HG02759 (cell line): Measurements from ENCODE around the gene CD53.

ENCODE experiments used
- ATAC-seq: cut with Tn5 transposase; IDR thresholded peaks from one replicate; pipeline ENCODE4 v1.9.1; 2021; ENCODE audit warnings: mild to moderate bottlenecking, moderate library complexity; ENCODE audit not compliant: unreplicated experiment

The CD53 gene

GRCh38 chr1:110875216-110875731 is 2.3 kb downstream of the CD53 start:
- peak; percentile 53 for ATAC-seq

DNA sequence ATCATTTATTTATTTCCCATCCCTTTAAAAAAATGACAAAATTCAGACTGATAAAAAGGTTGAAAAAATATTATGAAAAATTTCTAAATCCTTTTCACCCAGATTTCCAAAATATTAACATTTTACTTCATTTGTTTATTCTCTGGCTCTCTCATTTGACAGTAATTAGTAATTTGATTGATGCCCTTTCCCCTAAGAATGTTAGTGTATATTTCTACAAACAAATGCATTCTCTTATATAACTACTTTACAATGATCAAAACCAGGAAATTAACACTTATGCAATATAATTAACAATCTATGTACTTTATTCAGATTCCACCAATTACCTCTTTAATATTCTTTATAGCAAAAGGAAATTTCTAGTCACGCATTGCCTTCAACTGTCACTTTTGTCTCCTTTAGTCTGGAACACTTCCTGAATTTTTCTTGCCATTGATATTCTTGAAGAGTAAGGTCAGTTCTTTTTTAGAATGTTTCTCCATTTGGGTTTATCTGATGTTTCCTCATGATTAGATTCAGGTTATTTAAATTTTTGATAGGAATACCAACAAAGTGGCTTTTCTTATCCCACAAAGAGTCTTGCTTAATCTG is 3.9 kb downstream of the CD53 start:
- no peak for ATAC-seq

GRCh38 chr1:110877364-110877763 is 4.4 kb downstream of the CD53 start:
- no peak for ATAC-seq

GRCh38 chr1:110877776-110878175 is 4.8 kb downstream of the CD53 start:
- no peak for ATAC-seq

GRCh38 chr1:110878591-110878990 is 5.6 kb downstream of the CD53 start:
- ATAC-seq, result no peak

- ATAC-seq, result no peak
Observed at GRCh38 chr1:110878993-110879392, 6.0 kb downstream of the CD53 start.

- peak; percentile 62 for ATAC-seq
Observed at GRCh38 chr1:110879758-110880606, 7.0 kb downstream of the CD53 start.

DNA sequence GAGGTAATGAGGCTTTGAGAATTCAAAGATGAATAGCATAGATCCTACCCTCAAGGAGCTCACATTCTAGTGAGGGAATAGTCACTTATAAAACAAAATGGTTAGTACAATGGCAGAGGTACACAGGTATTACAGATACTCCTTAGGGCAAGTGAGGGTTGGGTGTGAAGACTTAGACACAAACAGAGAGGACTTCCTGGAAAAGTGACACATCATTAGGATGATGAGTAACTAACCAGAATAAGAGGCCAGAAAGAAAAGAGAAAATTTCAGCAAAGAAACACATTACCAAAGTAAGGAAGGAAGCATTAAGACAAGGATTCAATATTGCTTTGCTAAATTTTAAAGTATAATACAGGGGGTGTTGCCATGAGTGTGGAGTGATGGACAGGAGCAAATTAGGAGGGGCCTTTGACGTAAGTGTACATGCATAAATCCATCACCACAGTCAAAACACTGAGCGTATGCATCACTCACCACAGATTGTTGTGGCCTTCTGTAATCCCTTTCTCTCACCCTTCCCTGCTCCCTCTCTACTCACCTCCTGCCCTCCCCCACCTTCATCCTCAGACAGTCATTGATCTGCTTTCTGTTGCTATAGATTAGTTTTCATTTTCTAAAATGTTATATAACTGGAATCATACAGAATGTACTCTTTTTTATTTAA is 7.9 kb downstream of the CD53 start:
- ATAC-seq, result peak; percentile 22

DNA sequence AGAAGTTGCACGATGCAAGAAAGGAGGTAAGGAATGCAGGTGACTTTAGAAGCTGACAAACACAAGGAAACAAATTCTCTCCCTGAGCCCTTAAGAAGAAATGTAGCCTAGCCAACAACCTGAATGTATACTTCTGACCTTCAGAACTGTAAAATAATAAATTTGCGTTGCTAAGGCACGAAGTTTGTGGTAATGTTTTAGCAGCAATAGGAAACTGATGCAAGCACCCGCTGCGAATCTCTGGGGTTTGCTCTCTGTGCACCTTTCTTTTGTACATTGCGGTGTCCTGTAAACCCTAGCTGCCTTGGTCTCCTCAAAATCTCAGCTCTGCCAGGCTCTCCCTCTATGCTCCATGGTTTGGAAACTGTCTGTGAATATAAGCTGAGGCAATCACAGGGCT is 15.1 kb downstream of the CD53 start:
- no peak for ATAC-seq

DNA sequence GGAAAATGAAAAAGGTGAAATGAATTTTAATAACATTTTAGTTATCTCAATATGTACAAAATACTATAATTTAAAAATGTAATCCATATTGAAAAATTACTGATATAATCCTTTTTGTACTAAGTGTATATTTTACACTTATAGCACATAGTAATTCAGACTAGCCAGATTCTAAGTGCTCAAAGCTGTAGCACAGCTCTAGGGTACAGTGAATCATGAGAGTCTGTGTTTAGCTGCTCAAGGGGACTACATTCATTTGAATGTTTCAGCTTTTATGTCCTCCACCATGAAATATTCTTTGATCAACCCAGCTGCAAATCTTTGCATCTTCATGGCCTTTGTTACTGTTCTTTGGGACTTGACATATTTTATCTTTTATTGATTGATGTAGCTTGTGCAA is 15.7 kb downstream of the CD53 start:
- ATAC-seq, result no peak

GRCh38 chr1:110890474-110891196 is 17.7 kb downstream of the CD53 start:
- no peak for ATAC-seq

DNA sequence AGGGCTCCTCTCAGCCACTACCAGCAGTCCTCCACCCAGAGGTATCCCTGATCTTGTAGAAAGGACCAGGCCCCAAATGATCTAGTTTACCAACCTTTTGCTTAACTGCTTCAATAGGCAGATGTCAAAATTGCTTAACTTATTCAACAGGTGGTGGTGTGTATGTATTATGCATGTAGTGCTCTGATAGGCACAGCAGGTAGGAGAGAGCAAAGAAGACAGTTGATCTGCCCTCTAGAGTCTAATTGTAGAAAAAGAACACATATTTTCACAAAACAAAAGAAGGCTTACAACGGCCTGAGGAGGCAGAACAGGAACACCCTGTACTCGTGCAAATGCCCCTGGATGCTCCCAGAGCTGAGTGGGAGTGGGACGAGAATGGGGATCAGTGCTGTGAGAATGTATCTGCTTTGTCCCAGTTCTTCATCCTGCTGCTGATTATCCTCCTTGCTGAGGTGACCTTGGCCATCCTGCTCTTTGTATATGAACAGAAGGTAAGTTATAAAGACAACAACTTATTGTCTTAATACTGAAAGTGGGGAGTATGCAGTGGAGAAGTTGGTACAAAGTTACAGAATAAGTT is 21.1 kb downstream of the CD53 start:
- ATAC-seq, result no peak

DNA sequence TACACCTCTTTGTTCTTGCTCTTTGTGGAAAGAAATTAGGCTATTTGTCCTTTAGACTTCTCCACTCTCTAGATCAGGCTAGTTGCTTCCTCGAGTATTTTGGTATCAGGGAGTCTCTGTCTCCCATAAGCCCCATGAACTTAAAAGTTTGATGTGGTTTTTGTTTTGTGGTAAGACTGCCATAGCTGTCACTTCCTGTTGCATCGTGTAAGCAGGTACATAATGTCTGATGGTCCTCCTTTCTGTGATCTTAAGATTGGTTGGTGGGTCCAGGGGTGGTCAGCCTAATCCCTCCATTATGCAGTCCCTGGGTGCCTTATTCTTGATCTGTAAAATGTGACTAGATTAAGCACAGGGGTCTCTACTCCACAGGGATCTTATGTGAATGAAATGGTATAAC is 23.1 kb downstream of the CD53 start:
- ATAC-seq, result no peak

DNA sequence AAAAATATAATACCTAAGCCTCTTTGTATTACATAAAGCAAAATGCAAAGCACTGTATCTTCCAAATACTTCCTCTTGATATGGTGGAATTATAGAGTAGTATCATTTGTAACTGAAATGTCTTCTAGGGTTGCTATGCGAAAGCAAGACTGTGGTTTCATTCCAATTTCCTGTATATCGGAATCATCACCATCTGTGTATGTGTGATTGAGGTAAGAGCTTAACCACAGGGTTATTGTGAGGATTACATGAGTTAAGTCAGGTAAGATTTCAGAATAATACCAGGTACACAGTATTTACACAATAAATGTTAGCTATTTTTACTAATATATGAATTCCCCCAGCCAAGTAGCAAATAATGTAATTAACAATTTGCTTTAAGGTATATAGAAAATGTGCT is 24.7 kb downstream of the CD53 start:
- ATAC-seq, result no peak

- no peak for ATAC-seq
Observed at GRCh38 chr1:110898734-110899457, 25.9 kb downstream of the CD53 start.

- no peak for ATAC-seq
Observed at GRCh38 chr1:110899458-110899843, 26.5 kb downstream of the CD53 start.

DNA sequence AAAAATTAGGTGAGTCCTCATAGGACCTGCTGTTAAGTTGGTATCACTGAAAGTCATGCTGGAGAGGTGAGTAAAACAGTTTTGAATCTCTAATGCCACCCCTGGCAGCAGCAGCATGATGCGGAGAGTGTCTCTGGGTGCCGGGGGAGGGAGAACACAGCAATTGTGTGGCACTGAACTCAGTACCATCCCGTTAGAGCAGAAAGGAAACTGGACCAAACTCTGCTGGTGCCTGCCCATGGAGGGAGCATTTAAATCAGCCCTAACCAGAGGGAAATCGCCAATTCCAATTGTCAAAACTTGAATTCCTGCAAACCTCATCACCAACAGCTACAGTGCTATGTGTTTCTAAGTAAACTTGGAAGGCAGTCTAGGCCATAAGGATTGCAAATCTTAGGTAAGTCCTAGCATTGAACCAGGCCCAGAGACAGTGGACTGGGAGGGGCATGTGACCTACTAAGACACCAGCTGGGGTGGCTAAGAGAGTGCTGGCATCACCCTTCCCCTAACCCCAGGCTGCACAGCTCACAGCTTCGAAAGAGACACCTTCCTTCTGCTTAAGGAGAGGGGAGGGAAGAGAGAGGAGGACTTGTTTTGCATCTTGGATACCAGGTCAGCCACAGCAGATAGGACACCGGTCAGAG is 30.0 kb downstream of the CD53 start:
- ATAC-seq, result no peak

GRCh38 chr1:110903853-110904500 is 31.0 kb downstream of the CD53 start:
- ATAC-seq, result no peak

GRCh38 chr1:110912784-110913183 is 39.8 kb downstream of the CD53 start:
- no peak for ATAC-seq
